Keratinocyte (primary cell): ENCODE results near the gene ARHGEF18.

Experiments
- CTCF ChIP-seq, 3 experiments: IDR thresholded peaks in 1 of 3; conservative IDR thresholded peaks in 1 of 3; optimal IDR thresholded peaks in 1 of 3; 2 replicates in 2 of 3; 3 replicates in 1 of 3; pipeline versions ENCODE3 to v1.5.1; 2011; ENCODE audit warnings: low read length in 3 of 3, mild to moderate bottlenecking in 3 of 3, moderate library complexity in 2 of 3, control low read depth in 1 of 3, inconsistent platforms in 1 of 3; ENCODE audit not compliant: insufficient read depth in 2 of 3; ENCODE audit errors: extremely low read depth in 1 of 3
- EZH2 ChIP-seq: IDR thresholded peaks from one replicate; pipeline ENCODE4 v1.6.1; 2012; ENCODE audit warnings: inconsistent platforms, mild to moderate bottlenecking, low read length, moderate library complexity

- TF ChIP-seq CTCF (optimal IDR thresholded peaks at IDR 0.05 in 1 of 3, IDR thresholded peaks at IDR 0.05 in 1 of 3, conservative IDR thresholded peaks at IDR 0.05 in 1 of 3; ENCODE audit: extremely low read depth in 1 of 3, insufficient read depth in 2 of 3, low read length in 3 of 3) (no peak), EZH2 (no peak)
Measured at GRCh38 chr19:7333198-7334118, 15.3 kb upstream of the ARHGEF18 start.
